Measurements from ENCODE around the gene MT1X. TPM values are rescaled to one million over a fixed set of nuclear protein-coding genes. Genes with fewer than 3 reads are reported as not detected.
A peak's percentile ranks its signal among the peaks of the same experiment; 100 is the strongest.

The MT1X gene
- total and polyA plus RNA-seq, 2 of the 13 experiments (the other 11 are each of a cell fraction or from before 2014, with no cell fraction given): 19.7 to 288 TPM

DNA sequence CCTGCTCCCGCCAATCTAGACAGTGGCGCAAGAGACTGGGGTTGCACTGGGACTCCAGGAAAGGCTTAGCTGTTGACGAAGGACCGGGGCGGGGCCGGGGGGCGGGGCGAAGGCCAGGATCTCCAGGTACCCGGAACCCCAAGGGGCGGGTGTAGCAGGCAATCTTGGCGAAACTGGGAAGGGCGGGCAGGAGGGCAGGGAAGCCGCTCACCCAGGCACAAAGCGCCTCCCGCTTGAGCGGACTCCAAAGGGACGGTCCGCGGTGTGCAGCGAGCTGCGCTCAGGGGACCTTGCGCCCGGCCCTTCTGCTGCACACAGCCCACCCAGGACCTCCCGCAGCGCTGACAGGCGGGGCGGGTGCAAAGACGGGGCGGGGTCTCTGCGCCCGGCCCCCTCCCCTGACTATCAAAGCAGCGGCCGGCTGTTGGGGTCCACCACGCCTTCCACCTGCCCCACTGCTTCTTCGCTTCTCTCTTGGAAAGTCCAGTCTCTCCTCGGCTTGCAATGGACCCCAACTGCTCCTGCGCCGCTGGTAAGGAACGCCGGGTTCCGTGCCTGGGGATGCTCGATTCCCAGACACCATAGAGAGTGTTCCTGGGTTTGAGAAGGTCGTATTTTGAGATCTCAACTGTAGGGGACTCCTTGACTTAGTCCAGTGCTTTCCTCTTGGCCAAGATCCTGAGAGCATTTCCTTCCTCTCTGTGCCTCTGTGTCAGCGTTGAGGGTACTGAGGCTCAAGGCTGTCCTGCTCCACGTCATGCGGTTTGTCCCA is 24.5 kb upstream of the MT1X start, which contains the start of gene MT1F (continued):
- TF ChIP-seq CBX2 (IDR thresholded peaks at IDR 0.05; ENCODE audit: low read depth, low read length): no peak
- no peak for TF ChIP-seq CBX2 (CRISPR knock-in tag; IDR thresholded peaks at IDR 0.05; ENCODE audit: low read depth)
- peak; percentile 43; the same call in 1 of the 2 replicates for TF ChIP-seq ERF (CRISPR knock-in tag; IDR thresholded peaks at IDR 0.05)
- no peak for TF ChIP-seq ATF5 (CRISPR knock-in tag; IDR thresholded peaks at IDR 0.05; ENCODE audit: low read depth)
- no peak for TF ChIP-seq SKI (IDR thresholded peaks at IDR 0.05; ENCODE audit: partially characterized antibody)
- peak; percentile 68 for TF ChIP-seq ZNF687 (CRISPR knock-in tag; IDR thresholded peaks at IDR 0.05)
- no peak for TF ChIP-seq NR1H2 (CRISPR knock-in tag; IDR thresholded peaks at IDR 0.05; ENCODE audit: borderline replicate concordance, low read depth)
- TF ChIP-seq ZNF674 (CRISPR knock-in tag; IDR thresholded peaks at IDR 0.05; ENCODE audit: low read depth): no peak
- no peak for TF ChIP-seq RBAK (CRISPR knock-in tag; IDR thresholded peaks at IDR 0.05)
- TF ChIP-seq, protein P1, sequence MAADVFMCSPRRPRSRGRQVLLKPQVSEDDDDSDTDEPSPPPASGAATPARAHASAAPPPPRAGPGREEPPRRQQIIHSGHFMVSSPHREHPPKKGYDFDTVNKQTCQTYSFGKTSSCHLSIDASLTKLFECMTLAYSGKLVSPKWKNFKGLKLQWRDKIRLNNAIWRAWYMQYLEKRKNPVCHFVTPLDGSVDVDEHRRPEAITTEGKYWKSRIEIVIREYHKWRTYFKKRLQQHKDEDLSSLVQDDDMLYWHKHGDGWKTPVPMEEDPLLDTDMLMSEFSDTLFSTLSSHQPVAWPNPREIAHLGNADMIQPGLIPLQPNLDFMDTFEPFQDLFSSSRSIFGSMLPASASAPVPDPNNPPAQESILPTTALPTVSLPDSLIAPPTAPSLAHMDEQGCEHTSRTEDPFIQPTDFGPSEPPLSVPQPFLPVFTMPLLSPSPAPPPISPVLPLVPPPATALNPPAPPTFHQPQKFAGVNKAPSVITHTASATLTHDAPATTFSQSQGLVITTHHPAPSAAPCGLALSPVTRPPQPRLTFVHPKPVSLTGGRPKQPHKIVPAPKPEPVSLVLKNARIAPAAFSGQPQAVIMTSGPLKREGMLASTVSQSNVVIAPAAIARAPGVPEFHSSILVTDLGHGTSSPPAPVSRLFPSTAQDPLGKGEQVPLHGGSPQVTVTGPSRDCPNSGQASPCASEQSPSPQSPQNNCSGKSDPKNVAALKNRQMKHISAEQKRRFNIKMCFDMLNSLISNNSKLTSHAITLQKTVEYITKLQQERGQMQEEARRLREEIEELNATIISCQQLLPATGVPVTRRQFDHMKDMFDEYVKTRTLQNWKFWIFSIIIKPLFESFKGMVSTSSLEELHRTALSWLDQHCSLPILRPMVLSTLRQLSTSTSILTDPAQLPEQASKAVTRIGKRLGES (CRISPR knock-in tag; IDR thresholded peaks at IDR 0.05; ENCODE audit: borderline replicate concordance): no peak
- TF ChIP-seq ARNT (IDR thresholded peaks at IDR 0.05): no peak
- TF ChIP-seq ZBTB8A (CRISPR knock-in tag; IDR thresholded peaks at IDR 0.05; ENCODE audit: borderline replicate concordance, low read depth): no peak
- TF ChIP-seq ADNP (CRISPR knock-in tag; IDR thresholded peaks at IDR 0.05): no peak
- no peak for TF ChIP-seq ZBTB1 (CRISPR knock-in tag; IDR thresholded peaks at IDR 0.05; ENCODE audit: borderline replicate concordance)
- no peak for TF ChIP-seq ZNF577 (CRISPR knock-in tag; IDR thresholded peaks at IDR 0.05; ENCODE audit: borderline replicate concordance, low read depth)
- TF ChIP-seq ZBTB37 (CRISPR knock-in tag; IDR thresholded peaks at IDR 0.05): no peak
- no peak for TF ChIP-seq SMYD3 (CRISPR knock-in tag; IDR thresholded peaks at IDR 0.05)
- peak; percentile 33; the same call in 1 of the 2 replicates for TF ChIP-seq ZNF414 (CRISPR knock-in tag; IDR thresholded peaks at IDR 0.05)
- TF ChIP-seq ZNF652 (CRISPR knock-in tag; IDR thresholded peaks at IDR 0.05; ENCODE audit: borderline replicate concordance, low read depth): no peak
- TF ChIP-seq SP1 (IDR thresholded peaks at IDR 0.05): no peak
- TF ChIP-seq SP1 (CRISPR knock-in tag; IDR thresholded peaks at IDR 0.05): peak; percentile 13; the same call in 1 of the 2 replicates

All from HepG2 (cell line).